Measurements from ENCODE around the gene ZC3H10.

The ZC3H10 gene

GRCh38 chr12:56078427-56078826 lies 39.6 kb upstream of the ZC3H10 start:
- TF ChIP-seq EZH2 (optimal IDR thresholded peaks at IDR 0.05; ENCODE audit: low read depth, low read length): no peak
- no peak for TF ChIP-seq CTCF (IDR thresholded peaks at IDR 0.05; ENCODE audit: low read length)
- TF ChIP-seq EZH2phosphoT487 (IDR thresholded peaks at IDR 0.05; ENCODE audit: low read length): no peak
- Histone ChIP-seq H3K36me3 (replicated peaks; ENCODE audit: insufficient read depth, low read length) (no peaks in the 10 kb centered on the region), H3K27me3 (replicated peaks; ENCODE audit: insufficient read depth, low read length) (peaks cover 28% of the 10 kb centered on the region), H3K9me2 (replicated peaks; ENCODE audit: insufficient read depth, low read length) (no peaks in the 10 kb centered on the region), H3K27ac (ENCODE audit: low read length) (no peak overlapping the region), H3F3A (ENCODE audit: insufficient read depth, low read length) (peaks cover 8% of the 10 kb centered on the region), H3K4me2 (ENCODE audit: low read depth, low read length) (peak overlapping the region; percentile 91; the same call in 1 of the 2 replicates), H3K4me1 (ENCODE audit: low read length) (no peaks in the 10 kb centered on the region), H3K4me3 (ENCODE audit: low read length) (no peak overlapping the region), H3K79me2 (ENCODE audit: low read length) (no peaks in the 10 kb centered on the region), H3K9me3 (replicated peaks; ENCODE audit: insufficient read depth, low read length) (no peaks in the 10 kb centered on the region), H4K20me1 (ENCODE audit: insufficient read depth, low read length) (no peaks in the 10 kb centered on the region), H2AFZ (ENCODE audit: low read length) (no peak overlapping the region), H3K9ac (ENCODE audit: low read length) (no peak overlapping the region)
- DNase-seq: no peak

- H3K36me3 ChIP-seq (replicated peaks; ENCODE audit: insufficient read depth, low read length): no peaks in the 10 kb centered on the region
- H2AFZ ChIP-seq (ENCODE audit: low read length): peak overlapping the region; percentile 95
- H3K27ac ChIP-seq (ENCODE audit: low read length): no peak overlapping the region; the same call in 1 of the 2 replicates
- H3K4me2 ChIP-seq (ENCODE audit: low read depth, low read length): peak overlapping the region; percentile 91
- H3K27me3 ChIP-seq (replicated peaks; ENCODE audit: insufficient read depth, low read length): peaks cover 29% of the 10 kb centered on the region
- H3K9ac ChIP-seq (ENCODE audit: low read length): peak overlapping the region; percentile 37; the same call in 1 of the 2 replicates
- no peaks in the 10 kb centered on the region for H3K9me3 ChIP-seq (replicated peaks; ENCODE audit: insufficient read depth, low read length)
- H3K9me2 ChIP-seq (replicated peaks; ENCODE audit: insufficient read depth, low read length): no peaks in the 10 kb centered on the region
- H3K4me1 ChIP-seq (ENCODE audit: low read length): no peaks in the 10 kb centered on the region
- H3K4me3 ChIP-seq (ENCODE audit: low read length): peak overlapping the region; percentile 72
- no peak for TF ChIP-seq EZH2phosphoT487 (IDR thresholded peaks at IDR 0.05; ENCODE audit: low read length)
- TF ChIP-seq CTCF (IDR thresholded peaks at IDR 0.05; ENCODE audit: low read length): peak; percentile 71
- peaks cover 8% of the 10 kb centered on the region for H3F3A ChIP-seq (ENCODE audit: insufficient read depth, low read length)
- H3K79me2 ChIP-seq (ENCODE audit: low read length): no peaks in the 10 kb centered on the region
- peak; percentile 64 for DNase-seq
- H4K20me1 ChIP-seq (ENCODE audit: insufficient read depth, low read length): no peaks in the 10 kb centered on the region
Observed at GRCh38 chr12:56078931-56079722, 38.9 kb upstream of the ZC3H10 start.

GRCh38 chr12:56079723-56080555 lies 38.1 kb upstream of the ZC3H10 start, which contains the start of gene ERBB3:
Gene ERBB3 (plus strand): TSS chr12:56080165. CDS start chr12:56080301, 136 bp downstream.
- Histone ChIP-seq H4K20me1 (ENCODE audit: insufficient read depth, low read length) (no peaks in the 10 kb centered on the region), H3K9me2 (replicated peaks; ENCODE audit: insufficient read depth, low read length) (no peaks in the 10 kb centered on the region), H3K27me3 (replicated peaks; ENCODE audit: insufficient read depth, low read length) (peaks cover 29% of the 10 kb centered on the region), H3F3A (ENCODE audit: insufficient read depth, low read length) (peaks cover 8% of the 10 kb centered on the region), H3K27ac (ENCODE audit: low read length) (no peak within 1 kb of the TSS; the same call in 1 of the 2 replicates), H3K9me3 (replicated peaks; ENCODE audit: insufficient read depth, low read length) (no peaks in the 10 kb centered on the region), H2AFZ (ENCODE audit: low read length) (peak within 1 kb of the TSS; percentile 95), H3K79me2 (ENCODE audit: low read length) (no peaks in the 10 kb centered on the region), H3K4me3 (ENCODE audit: low read length) (peak within 1 kb of the TSS; percentile 72), H3K36me3 (replicated peaks; ENCODE audit: insufficient read depth, low read length) (no peaks in the 10 kb centered on the region), H3K9ac (ENCODE audit: low read length) (peak within 1 kb of the TSS; percentile 37; the same call in 1 of the 2 replicates), H3K4me2 (ENCODE audit: low read depth, low read length) (peak within 1 kb of the TSS; percentile 91), H3K4me1 (ENCODE audit: low read length) (no peaks in the 10 kb centered on the region)
- TF ChIP-seq EZH2 (optimal IDR thresholded peaks at IDR 0.05; ENCODE audit: low read depth, low read length): no peak
- TF ChIP-seq CTCF (IDR thresholded peaks at IDR 0.05; ENCODE audit: low read length): no peak
- no peak for TF ChIP-seq EZH2phosphoT487 (IDR thresholded peaks at IDR 0.05; ENCODE audit: low read length)
- peak; percentile 38 for DNase-seq
